Activated CD4-positive, alpha-beta memory T cell treated with anti-CD3 and anti-CD28 coated beads, Interleukin-2, amount 10 ng/mL, durations not matched to agents 7 days and 5 days (primary cell): Measurements from ENCODE around the gene CFAP92. TPM values are rescaled to one million over a fixed set of nuclear protein-coding genes. Genes with fewer than 3 reads are reported as not detected.
A peak's percentile ranks its signal among the peaks of the same experiment; 100 is the strongest.

Experiments
- CTCF ChIA-PET: fragments of 350-600 bp; sonication (Branson Sonifier 250); formaldehyde crosslinking; loops from one replicate; lab custom pipeline; 2021; ENCODE audit warnings: antibody characterized with exemption, inconsistent platforms; lab: Charles Lee
- POLR2A ChIA-PET: fragments of 350-600 bp; sonication (Branson Sonifier 250); formaldehyde crosslinking; loops from one replicate; lab custom pipeline; 2021; ENCODE audit warnings: antibody characterized with exemption; lab: Charles Lee
- DNase-seq: peaks from one replicate; pipeline ENCODE4 v3.0.0-alpha.2; 2020
- H3K27ac Mint-ChIP-seq: one replicate; pipeline ENCODE4 v1.8.0; 2021; ENCODE audit warnings: mild to moderate bottlenecking, mixed read lengths
- H3K27me3 Mint-ChIP-seq: one replicate; pipeline ENCODE4 v1.8.0; 2021; ENCODE audit warnings: mixed read lengths
- H3K36me3 Mint-ChIP-seq: one replicate; pipeline ENCODE4 v1.8.0; 2021; ENCODE audit warnings: low read depth, mixed read lengths
- H3K4me1 Mint-ChIP-seq: one replicate; pipeline ENCODE4 v1.8.0; 2021; ENCODE audit warnings: mixed read lengths
- H3K4me3 Mint-ChIP-seq: one replicate; pipeline ENCODE4 v1.8.0; 2021; ENCODE audit warnings: mild to moderate bottlenecking, mixed read lengths
- H3K9me3 Mint-ChIP-seq: one replicate; pipeline ENCODE4 v1.8.0; 2021; ENCODE audit warnings: mixed read lengths
- total RNA-seq, 2 experiments: library from RNA; stranded (reverse); gene quantifications; one replicate each; pipeline ENCODE4 v1.2.3, GENCODE V29; 2021

The CFAP92 gene
- total RNA-seq, 2 experiments from 2014 or later, result 0.15 TPM; not detected in 1

DNA sequence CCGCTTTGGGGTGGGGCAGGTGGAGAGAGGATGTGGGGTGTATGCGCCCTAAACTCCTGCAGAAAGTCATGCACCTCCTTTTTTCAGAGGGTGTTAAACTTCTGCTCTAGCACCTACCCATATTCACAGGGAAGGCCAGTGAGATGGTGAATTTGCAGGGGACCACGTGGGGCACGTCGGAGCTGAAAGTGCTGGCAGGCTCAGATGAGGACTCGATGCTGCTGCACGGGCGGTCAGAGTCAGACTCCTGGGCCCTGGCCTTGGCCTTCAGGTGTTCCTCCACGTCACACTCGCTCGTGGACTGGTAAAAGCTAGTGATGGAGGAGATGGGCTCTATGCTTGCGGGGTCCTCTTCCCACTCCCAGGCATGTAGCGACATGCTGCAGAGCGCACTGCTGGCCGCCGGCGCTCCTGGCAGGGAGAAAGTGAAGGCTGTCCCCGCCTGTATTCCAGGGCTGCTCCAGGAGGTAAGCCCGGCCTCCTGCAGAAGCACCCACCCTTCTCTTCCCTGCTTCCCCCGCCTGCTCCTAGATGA is 883 bp downstream of the CFAP92 start:
- ChIA-PET CTCF (interaction anchor here (1.8 to 3.6 kb wide), 2 partner anchors 22 to 262 kb away, joined by 4 to 37 read pairs; no protein-coding TSS in a partner anchor), POLR2A (interaction anchor here (1.2 to 2.9 kb wide), 4 partner anchors 23 to 37 kb away, joined by 3 to 17 read pairs (median 6); no protein-coding TSS in a partner anchor)
- DNase-seq, result no peak
- Mint-ChIP-seq H3K4me3 (no peak overlapping the region), H3K27me3 (peaks cover 8% of the 10 kb centered on the region), H3K36me3 (no peaks in the 10 kb centered on the region), H3K4me1 (peaks cover 14% of the 10 kb centered on the region), H3K9me3 (no peaks in the 10 kb centered on the region), H3K27ac (no peak overlapping the region)

DNA sequence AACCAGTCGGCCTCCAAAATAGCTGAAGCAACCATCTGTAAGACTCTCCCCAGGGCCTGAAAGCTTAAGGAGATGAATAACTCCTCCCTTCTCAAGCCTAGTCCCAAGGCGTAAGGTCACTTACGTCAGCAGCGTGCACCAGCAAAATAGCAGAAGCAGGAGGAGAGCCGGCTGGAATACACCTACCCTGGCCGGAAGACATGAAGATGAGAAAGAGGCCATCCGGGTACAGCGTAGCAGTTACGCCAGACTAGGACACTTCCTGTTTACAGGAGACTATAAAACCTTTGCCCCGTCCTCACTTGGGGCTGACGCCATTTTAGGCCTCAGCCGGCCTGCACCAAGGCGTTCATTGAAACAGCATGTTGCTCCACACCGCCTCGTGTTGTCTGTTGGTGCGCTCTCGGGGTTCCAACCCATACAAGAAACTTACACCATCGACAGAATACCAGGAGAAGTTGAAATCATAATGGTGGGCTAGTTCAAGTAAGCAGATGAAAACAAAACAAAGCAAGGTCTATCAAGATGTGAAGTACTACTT is 2.5 kb downstream of the CFAP92 start:
- H3K36me3 Mint-ChIP-seq, result no peaks in the 10 kb centered on the region
- H3K27ac Mint-ChIP-seq, result no peak overlapping the region
- H3K4me3 Mint-ChIP-seq, result no peak overlapping the region
- CTCF ChIA-PET, result interaction anchor here (1.1 kb wide), 1 partner anchor 21 kb away, joined by 3 read pairs; no protein-coding TSS in a partner anchor
- H3K4me1 Mint-ChIP-seq, result peaks cover 14% of the 10 kb centered on the region
- H3K27me3 Mint-ChIP-seq, result no peaks in the 10 kb centered on the region
- no peaks in the 10 kb centered on the region for H3K9me3 Mint-ChIP-seq
- POLR2A ChIA-PET, result no interaction called here
- no peak for DNase-seq

DNA sequence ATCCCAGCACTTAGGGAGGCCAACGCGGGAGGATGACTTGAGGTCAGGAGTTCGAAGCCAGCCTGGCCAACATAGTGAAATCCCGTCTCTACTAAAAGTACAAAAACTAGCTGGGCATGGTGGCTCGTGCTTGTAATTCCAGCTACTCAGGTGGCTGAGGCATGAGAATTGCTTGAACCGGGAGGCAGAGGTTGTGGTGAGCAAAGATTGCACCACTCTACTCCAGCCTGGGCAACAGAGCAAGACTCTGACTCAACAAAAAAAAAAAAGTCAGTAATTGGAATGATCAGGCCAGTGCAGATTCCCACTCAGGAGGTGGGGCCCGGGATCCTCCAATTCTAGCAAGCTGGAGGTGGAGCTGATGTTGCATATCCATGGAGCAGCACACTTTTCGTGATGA is 5.6 kb downstream of the CFAP92 start:
- Mint-ChIP-seq H3K36me3 (no peaks in the 10 kb centered on the region), H3K9me3 (no peaks in the 10 kb centered on the region), H3K4me3 (no peak overlapping the region), H3K27me3 (no peaks in the 10 kb centered on the region), H3K4me1 (peaks cover 3% of the 10 kb centered on the region), H3K27ac (no peak overlapping the region)
- ChIA-PET CTCF (interaction anchor here (1.0 to 1.4 kb wide), 2 partner anchors 18 to 28 kb away, joined by 3 to 5 read pairs; no protein-coding TSS in a partner anchor), POLR2A (no interaction called here)
- DNase-seq, result no peak

DNA sequence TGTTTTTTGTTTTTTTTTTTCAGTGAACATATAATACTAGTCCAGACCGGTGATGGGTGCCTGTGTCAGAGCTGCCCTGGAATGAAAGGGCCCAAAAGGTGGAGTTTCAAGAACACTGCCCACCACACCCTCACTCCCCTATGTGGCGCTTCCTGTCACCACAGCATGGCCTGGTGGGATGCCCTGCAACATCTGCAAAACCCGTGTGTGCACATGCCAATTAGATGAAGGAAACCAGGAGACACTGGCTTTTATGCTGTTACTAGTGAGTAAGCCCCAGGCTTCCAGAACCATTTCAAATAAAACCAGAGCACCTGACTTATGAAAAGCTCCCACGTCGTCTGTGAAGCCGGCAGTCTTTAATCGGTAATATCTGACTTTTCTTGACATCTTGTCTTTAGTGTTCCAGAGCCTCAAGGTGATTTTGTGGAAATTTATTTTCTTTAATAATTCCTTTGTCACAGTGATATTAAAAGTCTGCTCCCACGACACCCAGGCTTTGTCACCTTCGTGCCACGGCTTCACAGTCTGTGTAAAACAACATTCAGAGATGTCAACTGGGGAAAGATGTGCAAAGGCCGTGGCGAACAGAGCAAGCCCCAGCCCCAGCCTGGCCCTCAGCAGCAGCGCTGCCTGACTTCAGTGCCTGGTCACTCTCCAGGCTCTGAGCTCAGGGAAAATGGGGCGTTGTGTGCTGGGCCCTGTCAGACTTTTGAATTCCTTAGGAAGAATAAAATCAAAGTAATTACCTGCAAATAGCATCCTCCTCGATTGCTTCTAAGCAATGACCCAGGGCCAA is 6.4 kb downstream of the CFAP92 start:
- ChIA-PET POLR2A (no interaction called here), CTCF (interaction anchor here (1.0 kb wide), 1 partner anchor 29 kb away, joined by 3 read pairs; no protein-coding TSS in a partner anchor)
- Mint-ChIP-seq H3K27me3 (no peaks in the 10 kb centered on the region), H3K9me3 (no peaks in the 10 kb centered on the region), H3K27ac (no peak overlapping the region), H3K36me3 (no peaks in the 10 kb centered on the region), H3K4me1 (no peaks in the 10 kb centered on the region), H3K4me3 (no peak overlapping the region)
- no peak for DNase-seq

DNA sequence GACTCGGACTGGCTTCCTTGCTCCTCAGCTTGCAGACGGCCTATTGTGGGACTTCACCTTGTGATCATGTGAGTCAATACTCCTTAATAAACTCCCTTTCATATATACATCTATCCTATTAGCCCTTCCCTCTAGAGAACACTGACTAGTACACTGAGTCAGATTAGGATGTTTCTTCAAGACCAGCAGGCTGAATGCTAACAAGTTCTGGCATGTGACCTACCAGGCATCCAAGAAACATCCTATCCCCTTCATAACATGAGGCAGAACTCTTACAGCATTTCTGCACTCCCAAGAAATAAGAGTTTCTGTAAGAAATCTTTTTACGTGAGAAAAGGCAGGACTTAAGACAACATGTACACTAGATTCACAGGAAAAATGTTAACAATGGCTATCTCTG is 9.3 kb downstream of the CFAP92 start:
- no peak for DNase-seq
- no peak overlapping the region for H3K27ac Mint-ChIP-seq
- H3K4me3 Mint-ChIP-seq, result no peak overlapping the region
- H3K9me3 Mint-ChIP-seq, result no peaks in the 10 kb centered on the region
- peaks cover 5% of the 10 kb centered on the region for H3K27me3 Mint-ChIP-seq
- CTCF ChIA-PET, result no interaction called here
- no peaks in the 10 kb centered on the region for H3K4me1 Mint-ChIP-seq
- POLR2A ChIA-PET, result no interaction called here
- H3K36me3 Mint-ChIP-seq, result no peaks in the 10 kb centered on the region

DNA sequence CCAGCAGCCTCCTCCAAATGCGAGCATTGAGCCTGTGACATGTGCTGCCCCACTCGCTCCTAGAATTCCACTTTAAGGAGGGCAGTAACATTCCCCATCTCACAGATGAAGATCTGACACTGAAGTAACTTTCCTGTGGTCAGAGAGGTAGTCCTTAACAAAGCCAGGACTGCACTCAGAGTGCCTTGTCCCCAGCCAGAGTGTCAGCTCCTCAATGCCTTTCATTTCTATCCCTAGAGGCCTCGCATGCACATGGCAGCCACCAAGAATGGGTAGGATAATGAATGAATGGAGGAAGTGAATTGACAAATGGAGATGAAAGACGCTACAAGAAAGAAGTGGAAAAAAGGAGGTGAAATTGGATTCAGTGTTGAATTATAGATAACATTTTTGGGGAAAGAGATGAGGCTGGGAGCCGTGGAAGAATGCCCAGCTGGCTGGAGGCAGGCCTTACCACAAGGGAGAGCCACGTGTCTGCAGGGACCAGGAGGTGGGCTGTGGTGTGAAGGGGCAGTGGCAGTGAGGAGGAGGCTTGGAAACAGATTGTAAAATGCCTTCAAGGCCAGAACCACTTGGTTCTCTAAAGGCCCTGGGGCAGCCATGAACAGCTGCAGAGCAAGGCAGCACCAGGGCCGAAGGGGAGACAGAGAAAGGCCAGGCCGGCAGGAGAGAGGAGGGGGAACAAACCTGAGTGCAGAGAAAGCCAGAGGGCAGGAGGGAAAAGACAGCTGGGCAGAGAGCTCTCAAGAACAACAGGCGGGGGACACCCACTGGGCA is 10.4 kb downstream of the CFAP92 start:
- H3K9me3 Mint-ChIP-seq, result no peaks in the 10 kb centered on the region
- H3K4me3 Mint-ChIP-seq, result no peak overlapping the region
- no peaks in the 10 kb centered on the region for H3K4me1 Mint-ChIP-seq
- no peak for DNase-seq
- no peaks in the 10 kb centered on the region for H3K36me3 Mint-ChIP-seq
- ChIA-PET CTCF (interaction anchor here (1.1 to 2.7 kb wide), 2 partner anchors 10 to 13 kb away, joined by 4 to 11 read pairs; no protein-coding TSS in a partner anchor), POLR2A (no interaction called here)
- peaks cover 5% of the 10 kb centered on the region for H3K27me3 Mint-ChIP-seq
- no peak overlapping the region for H3K27ac Mint-ChIP-seq

DNA sequence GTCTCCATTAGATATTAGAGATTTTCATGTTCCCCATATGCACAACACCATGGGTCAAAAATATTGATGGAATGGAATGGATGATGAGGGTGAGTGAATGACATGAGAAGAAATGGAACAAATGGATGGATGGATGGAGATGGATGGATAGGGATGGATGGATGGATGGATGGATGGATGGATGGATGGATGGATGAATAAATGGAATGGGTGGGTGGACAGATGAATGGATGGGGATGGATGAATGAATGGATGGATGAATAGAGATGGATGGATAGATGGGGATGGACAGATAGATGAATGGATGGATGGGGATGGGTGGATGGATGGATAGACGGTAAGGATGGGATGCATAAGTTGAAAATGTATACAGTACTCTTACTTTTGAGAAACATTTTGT is 18.6 kb downstream of the CFAP92 start:
- ChIA-PET POLR2A (no interaction called here), CTCF (no interaction called here)
- no peak overlapping the region for H3K27ac Mint-ChIP-seq
- no peak overlapping the region for H3K4me3 Mint-ChIP-seq
- no peaks in the 10 kb centered on the region for H3K9me3 Mint-ChIP-seq
- H3K4me1 Mint-ChIP-seq, result peaks cover 7% of the 10 kb centered on the region
- H3K27me3 Mint-ChIP-seq, result peaks cover 23% of the 10 kb centered on the region
- H3K36me3 Mint-ChIP-seq, result no peaks in the 10 kb centered on the region
- DNase-seq, result no peak

DNA sequence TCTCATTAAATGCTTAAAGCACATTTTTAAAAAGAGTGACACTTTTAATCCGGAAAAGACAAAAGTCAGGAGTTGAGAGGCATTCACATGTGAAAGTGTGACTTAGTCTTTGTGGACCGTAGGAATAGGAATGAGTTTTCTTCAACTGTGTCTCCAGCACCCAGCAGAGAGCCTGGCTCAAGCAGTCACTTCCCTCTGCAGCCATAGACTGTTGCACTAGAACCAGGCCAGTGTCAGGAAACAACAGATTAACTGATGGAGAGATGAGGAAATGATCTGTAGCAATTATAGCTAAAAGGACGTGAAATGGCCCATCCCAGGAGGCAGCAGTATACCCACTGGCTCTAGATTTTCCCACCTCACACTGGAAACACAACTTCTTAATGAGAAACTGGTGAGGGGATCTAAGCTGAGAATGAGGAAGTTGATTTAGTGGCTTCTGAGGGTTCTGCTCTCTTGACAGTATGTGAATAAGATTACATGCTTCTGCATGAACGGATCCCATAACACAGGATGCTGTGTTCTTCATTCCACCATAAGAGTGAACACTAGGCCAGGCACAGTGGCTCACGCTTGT is 19.8 kb downstream of the CFAP92 start:
- Mint-ChIP-seq H3K9me3 (no peaks in the 10 kb centered on the region), H3K27me3 (peaks cover 24% of the 10 kb centered on the region), H3K4me1 (peaks cover 10% of the 10 kb centered on the region), H3K36me3 (no peaks in the 10 kb centered on the region), H3K4me3 (no peak overlapping the region), H3K27ac (no peak overlapping the region)
- ChIA-PET CTCF (interaction anchor here (1.1 kb wide), 1 partner anchor 272 kb away, joined by 3 read pairs; no protein-coding TSS in a partner anchor), POLR2A (no interaction called here)
- DNase-seq, result no peak

DNA sequence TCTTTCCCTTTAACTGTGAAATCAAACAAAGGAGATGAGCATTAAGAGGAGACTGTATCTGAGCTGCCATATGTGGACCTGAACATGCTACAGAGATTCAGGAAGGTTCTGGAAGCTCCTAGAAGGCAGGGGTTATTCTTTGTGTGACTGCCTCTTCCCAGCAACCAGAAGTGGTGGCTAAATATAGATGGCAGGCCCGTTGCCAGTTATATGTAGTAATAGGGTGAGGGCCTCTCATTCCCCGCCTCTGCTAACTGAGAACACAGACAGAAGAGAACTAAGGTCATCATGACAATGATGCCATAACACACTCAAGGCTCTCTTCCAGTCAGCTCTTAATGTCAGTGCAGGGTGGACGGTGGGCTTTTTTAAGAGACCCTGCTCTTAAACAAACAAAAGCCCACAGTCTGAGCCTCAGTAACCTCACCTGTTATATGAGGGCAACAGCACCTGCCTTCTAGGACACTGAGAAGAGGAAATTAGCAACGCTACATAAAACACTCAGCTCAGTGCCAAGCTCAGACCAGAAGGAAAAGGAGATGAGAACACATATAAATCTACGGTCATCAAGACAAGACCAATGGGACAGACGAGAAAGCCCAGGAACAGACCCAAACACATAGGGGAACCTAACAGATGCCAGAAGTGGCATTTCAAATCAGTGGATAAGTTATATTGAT is 22.3 kb downstream of the CFAP92 start:
- H3K4me1 Mint-ChIP-seq, result peaks cover 10% of the 10 kb centered on the region

DNA sequence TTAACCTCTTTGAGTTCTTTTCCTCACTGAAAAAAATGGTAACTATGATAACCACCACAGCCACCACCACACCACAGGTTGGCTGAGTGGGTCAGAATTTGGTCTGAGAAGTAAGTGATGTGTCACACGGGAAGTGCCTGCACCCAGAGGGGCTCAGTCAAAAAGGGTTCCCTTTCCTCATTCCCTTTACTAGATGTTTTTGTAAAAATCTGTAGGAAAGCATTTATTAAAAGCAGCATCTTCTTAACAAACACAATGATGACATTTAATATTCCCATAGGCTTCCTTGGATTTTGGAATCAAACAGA is 23.2 kb downstream of the CFAP92 start:
- Mint-ChIP-seq H3K4me1 (peaks cover 10% of the 10 kb centered on the region), H3K36me3 (no peaks in the 10 kb centered on the region), H3K9me3 (no peaks in the 10 kb centered on the region), H3K27me3 (peaks cover 12% of the 10 kb centered on the region), H3K4me3 (no peak overlapping the region), H3K27ac (no peak overlapping the region)
- CTCF ChIA-PET, result interaction anchor here (0.7 to 4.0 kb wide), 58 partner anchors 10 to 1327 kb away, joined by 3 to 78 read pairs (median 6); partner anchors contain the start of genes ACAD9, CFAP92, COPG1 and EFCC1
- DNase-seq, result peak; percentile 32
- POLR2A ChIA-PET, result interaction anchor here (0.7 to 2.9 kb wide), 12 partner anchors 41 to 345 kb away, joined by 3 to 15 read pairs (median 4); partner anchors contain the start of genes COPG1 and RAB43

More for the DNA sequence above, 22.3 kb downstream of the CFAP92 start:
- Mint-ChIP-seq H3K9me3 (no peaks in the 10 kb centered on the region), H3K27ac (no peak overlapping the region), H3K4me3 (no peak overlapping the region), H3K27me3 (peaks cover 17% of the 10 kb centered on the region), H3K36me3 (no peaks in the 10 kb centered on the region)
- POLR2A ChIA-PET, result interaction anchor here (1.0 to 2.9 kb wide), 7 partner anchors 40 to 345 kb away, joined by 3 to 15 read pairs (median 6); partner anchors contain the start of gene RAB43
- CTCF ChIA-PET, result interaction anchor here (1.1 to 4.0 kb wide), 23 partner anchors 23 to 352 kb away, joined by 3 to 78 read pairs (median 7); partner anchors contain the start of genes ACAD9, CFAP92 and COPG1
- no peak for DNase-seq

DNA sequence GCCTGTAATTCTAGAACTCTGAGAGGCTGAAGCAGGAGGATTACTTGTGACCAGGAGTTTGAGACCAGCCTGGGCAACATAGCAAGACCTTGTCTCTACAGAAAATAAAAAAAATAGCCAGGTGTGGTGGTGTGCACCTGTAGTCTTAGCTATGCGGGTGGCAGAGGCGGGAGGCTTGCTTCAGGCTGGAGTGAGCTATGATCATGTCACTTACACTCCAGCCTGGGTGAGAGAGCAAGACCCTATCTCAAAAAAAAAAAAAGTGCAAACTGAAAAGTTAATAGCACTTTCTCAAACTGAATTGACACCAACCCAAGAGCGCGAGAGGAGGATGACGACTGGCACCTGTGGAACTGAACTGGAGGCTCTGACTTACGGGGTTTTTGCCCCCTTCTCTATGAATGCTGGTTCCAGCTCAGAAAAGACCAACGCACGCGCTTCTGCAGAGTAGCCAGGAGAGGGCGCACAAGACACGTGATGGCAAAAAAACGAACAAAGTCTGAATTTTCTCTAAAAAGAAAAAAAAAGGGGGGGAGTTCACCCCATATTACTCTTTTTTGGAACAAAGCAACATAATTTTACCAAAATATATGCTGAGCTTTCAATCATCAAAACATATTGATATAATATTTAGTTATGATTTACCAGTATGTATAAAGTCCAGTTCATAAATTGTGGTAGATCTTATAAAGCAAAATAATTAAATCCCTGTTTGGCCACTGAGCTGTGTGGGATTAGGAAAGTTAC is 23.7 kb downstream of the CFAP92 start:
- peak; percentile 69 for DNase-seq
- CTCF ChIA-PET, result interaction anchor here (0.6 to 4.0 kb wide), 71 partner anchors 10 to 1327 kb away, joined by 3 to 78 read pairs (median 5); partner anchors contain the start of genes ACAD9, CFAP92, COPG1 and EFCC1
- H3K4me1 Mint-ChIP-seq, result peaks cover 10% of the 10 kb centered on the region
- peaks cover 9% of the 10 kb centered on the region for H3K27me3 Mint-ChIP-seq
- POLR2A ChIA-PET, result interaction anchor here (0.6 to 2.9 kb wide), 12 partner anchors 22 to 346 kb away, joined by 3 to 15 read pairs (median 3); partner anchors contain the start of genes COPG1 and RAB43
- H3K36me3 Mint-ChIP-seq, result no peaks in the 10 kb centered on the region
- H3K4me3 Mint-ChIP-seq, result no peak overlapping the region
- H3K27ac Mint-ChIP-seq, result no peak overlapping the region
- no peaks in the 10 kb centered on the region for H3K9me3 Mint-ChIP-seq
